Caco-2 (cell line): Measurements from ENCODE around the gene CEP152. TPM values are rescaled to one million over a fixed set of nuclear protein-coding genes. Genes with fewer than 3 reads are reported as not detected.

ENCODE experiments used
- BruUV-seq: library from RNA; stranded (reverse); fragments of 400-500 nt; replicated peaks from 2 replicates; lab custom pipeline; 2021; lab: Mats Ljungman, UMichigan
- CTCF ChIA-PET: fragments of 300-600 bp; sonication (Branson Sonifier 250); formaldehyde crosslinking; loops from one replicate; lab custom pipeline; 2022; ENCODE audit warnings: antibody characterized with exemption; lab: Charles Lee
- POLR2A ChIA-PET: fragments of 300-600 bp; sonication (Branson Sonifier 250); formaldehyde crosslinking; loops from one replicate; lab custom pipeline; 2022; ENCODE audit warnings: antibody characterized with exemption; lab: Charles Lee
- DNase-seq, 2 experiments: peaks; one replicate each; pipeline versions ENCODE4 v3.0.0 to v3.0.0-alpha.2; 2020 to 2022
- H3K27me3 ChIP-seq: replicated peaks from 2 replicates; pipeline ENCODE4 v1.6.0; 2011; ENCODE audit warnings: low read length; ENCODE audit not compliant: control insufficient read depth, insufficient read depth
- H3K36me3 ChIP-seq: 2 replicates; pipeline ENCODE4 v1.5.1; 2011; ENCODE audit warnings: low read length; ENCODE audit not compliant: control insufficient read depth, insufficient read depth
- H3K4me1 ChIP-seq: fragments of 250-450 bp; sonication (Bioruptor Pico); 2 replicates; pipeline ENCODE4 v1.5.1; 2020; ENCODE audit warnings: mild to moderate bottlenecking
- H3K4me3 ChIP-seq: 2 replicates; pipeline ENCODE4 v1.5.1; 2011; ENCODE audit warnings: low read depth, mild to moderate bottlenecking, control low read depth, low read length
- H3K9me3 ChIP-seq: fragments of 250-450 bp; sonication (Bioruptor Pico); 2 replicates; pipeline ENCODE4 v1.5.1; 2020; ENCODE audit warnings: mild to moderate bottlenecking, moderate library complexity
- H3K27ac Mint-ChIP-seq: one replicate; pipeline ENCODE4 v1.8.0; 2022; ENCODE audit warnings: mixed read lengths; ENCODE audit not compliant: unreplicated experiment
- H3K27me3 Mint-ChIP-seq: one replicate; pipeline ENCODE4 v1.8.0; 2022; ENCODE audit warnings: mixed read lengths; ENCODE audit not compliant: insufficient read depth, unreplicated experiment
- H3K36me3 Mint-ChIP-seq: one replicate; pipeline ENCODE4 v1.8.0; 2022; ENCODE audit warnings: mild to moderate bottlenecking, mixed read lengths; ENCODE audit not compliant: insufficient read depth, unreplicated experiment
- H3K4me1 Mint-ChIP-seq: one replicate; pipeline ENCODE4 v1.8.0; 2022; ENCODE audit warnings: low read depth, mixed read lengths; ENCODE audit not compliant: unreplicated experiment
- H3K4me3 Mint-ChIP-seq: one replicate; pipeline ENCODE4 v1.8.0; 2022; ENCODE audit warnings: mild to moderate bottlenecking, moderate library complexity, mixed read lengths; ENCODE audit not compliant: unreplicated experiment
- H3K9me3 Mint-ChIP-seq: one replicate; pipeline ENCODE4 v1.8.0; 2022; ENCODE audit warnings: mixed read lengths; ENCODE audit not compliant: unreplicated experiment
- intact Hi-C: fragments of 100-400 bp; cut with micrococcal nuclease; formaldehyde crosslinking; loops from one replicate; pipeline ENCODE4 v1.10.0; 2022; ENCODE audit not compliant: unreplicated experiment
- total RNA-seq: library from RNA; stranded (reverse); gene quantifications from 2 replicates; pipeline ENCODE4 v1.2.3, GENCODE V29; 2022
- TF ChIP-seq, protein P1 (sequence below), 2 experiments: fragments of 200-600 bp in 1 of 2; IDR thresholded peaks; 1 replicate in 1 of 2; 2 replicates in 1 of 2; pipeline versions ENCODE4 v1.5.1 to v1.8.0; 2011 to 2022; ENCODE audit warnings: antibody characterized with exemption in 1 of 2, control low read depth in 1 of 2, inconsistent platforms in 1 of 2, low read depth in 1 of 2, low read length in 1 of 2, mild to moderate bottlenecking in 1 of 2, moderate library complexity in 1 of 2; ENCODE audit not compliant: insufficient read depth in 1 of 2, severe bottlenecking in 1 of 2, unreplicated experiment in 1 of 2

The CEP152 gene
- total RNA-seq, 1 experiment from 2014 or later = 14.2 TPM

DNA sequence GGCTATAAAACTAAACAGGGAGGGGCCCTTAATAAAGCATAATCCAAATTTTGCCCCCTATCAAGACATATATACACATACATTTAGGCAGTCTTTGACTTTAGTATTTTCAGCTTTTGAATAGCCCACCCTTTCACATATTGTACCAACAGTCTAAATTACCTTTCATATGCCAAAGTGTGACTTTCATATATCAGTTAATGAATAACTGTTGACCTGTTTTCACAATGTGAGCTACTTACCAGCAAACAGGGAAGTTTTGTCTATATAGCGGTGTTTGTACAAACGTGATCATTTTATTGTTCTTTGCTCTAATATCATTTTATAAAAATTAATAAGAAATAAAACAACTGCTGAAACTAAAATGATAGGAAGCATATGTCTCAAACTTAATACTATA lies 28.0 kb downstream of the CEP152 start:
- H3K4me3 ChIP-seq = no peak overlapping the region
- intact Hi-C loops = no loop called here
- no peaks in the 10 kb centered on the region for H3K36me3 ChIP-seq
- ChIA-PET CTCF (no interaction called here), POLR2A (no interaction called here)
- H3K9me3 ChIP-seq = no peaks in the 10 kb centered on the region
- TF ChIP-seq, protein P1, sequence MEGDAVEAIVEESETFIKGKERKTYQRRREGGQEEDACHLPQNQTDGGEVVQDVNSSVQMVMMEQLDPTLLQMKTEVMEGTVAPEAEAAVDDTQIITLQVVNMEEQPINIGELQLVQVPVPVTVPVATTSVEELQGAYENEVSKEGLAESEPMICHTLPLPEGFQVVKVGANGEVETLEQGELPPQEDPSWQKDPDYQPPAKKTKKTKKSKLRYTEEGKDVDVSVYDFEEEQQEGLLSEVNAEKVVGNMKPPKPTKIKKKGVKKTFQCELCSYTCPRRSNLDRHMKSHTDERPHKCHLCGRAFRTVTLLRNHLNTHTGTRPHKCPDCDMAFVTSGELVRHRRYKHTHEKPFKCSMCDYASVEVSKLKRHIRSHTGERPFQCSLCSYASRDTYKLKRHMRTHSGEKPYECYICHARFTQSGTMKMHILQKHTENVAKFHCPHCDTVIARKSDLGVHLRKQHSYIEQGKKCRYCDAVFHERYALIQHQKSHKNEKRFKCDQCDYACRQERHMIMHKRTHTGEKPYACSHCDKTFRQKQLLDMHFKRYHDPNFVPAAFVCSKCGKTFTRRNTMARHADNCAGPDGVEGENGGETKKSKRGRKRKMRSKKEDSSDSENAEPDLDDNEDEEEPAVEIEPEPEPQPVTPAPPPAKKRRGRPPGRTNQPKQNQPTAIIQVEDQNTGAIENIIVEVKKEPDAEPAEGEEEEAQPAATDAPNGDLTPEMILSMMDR (IDR thresholded peaks at IDR 0.05; ENCODE audit: insufficient read depth in 1 of 2, low read depth in 1 of 2, low read length in 1 of 2, severe bottlenecking in 1 of 2, unreplicated experiment in 1 of 2) = no peak
- no peak for DNase-seq
- Mint-ChIP-seq H3K4me3 (no peak overlapping the region), H3K36me3 (peaks cover 4% of the 10 kb centered on the region), H3K9me3 (no peaks in the 10 kb centered on the region), H3K27me3 (no peaks in the 10 kb centered on the region), H3K27ac (no peak overlapping the region), H3K4me1 (no peaks in the 10 kb centered on the region)
- no TSS peak for BruUV-seq
- H3K27me3 ChIP-seq = no peaks in the 10 kb centered on the region
- no peaks in the 10 kb centered on the region for H3K4me1 ChIP-seq

- Mint-ChIP-seq H3K36me3 (peaks cover 4% of the 10 kb centered on the region), H3K27ac (no peak overlapping the region), H3K4me3 (no peak overlapping the region), H3K4me1 (no peaks in the 10 kb centered on the region), H3K27me3 (no peaks in the 10 kb centered on the region), H3K9me3 (no peaks in the 10 kb centered on the region)
- intact Hi-C loops = no loop called here
- ChIA-PET CTCF (no interaction called here), POLR2A (no interaction called here)
- no TSS peak for BruUV-seq
- H3K9me3 ChIP-seq = no peaks in the 10 kb centered on the region
- H3K4me3 ChIP-seq = no peak overlapping the region
- TF ChIP-seq, protein P1 (IDR thresholded peaks at IDR 0.05; ENCODE audit: insufficient read depth in 1 of 2, low read depth in 1 of 2, low read length in 1 of 2, severe bottlenecking in 1 of 2, unreplicated experiment in 1 of 2) = no peak
- no peak for DNase-seq
- H3K36me3 ChIP-seq = no peaks in the 10 kb centered on the region
- no peaks in the 10 kb centered on the region for H3K4me1 ChIP-seq
- H3K27me3 ChIP-seq = no peaks in the 10 kb centered on the region
Observed at GRCh38 chr15:48781481-48782081, 29.3 kb downstream of the CEP152 start.

DNA sequence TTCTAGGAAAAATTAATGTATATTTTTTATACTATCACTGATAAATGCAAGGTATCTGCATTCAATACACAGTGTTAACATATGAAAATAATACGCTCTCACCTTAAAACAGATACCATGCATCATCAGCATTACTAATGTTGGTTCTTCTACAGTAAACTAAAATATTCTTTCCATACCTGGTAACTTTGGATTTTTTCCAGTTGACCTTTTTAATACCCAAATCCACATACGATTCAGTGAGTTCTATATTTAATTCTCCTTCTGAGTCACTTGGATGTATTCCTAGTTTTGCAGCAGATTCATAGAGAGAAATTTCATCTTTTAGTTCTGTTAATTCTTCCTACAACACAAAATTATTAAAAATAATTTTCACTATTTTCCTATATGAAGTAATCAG lies 29.9 kb downstream of the CEP152 start:
- intact Hi-C loops = no loop called here
- no peaks in the 10 kb centered on the region for H3K4me1 ChIP-seq
- Mint-ChIP-seq H3K4me3 (no peak overlapping the region), H3K27ac (no peak overlapping the region), H3K9me3 (no peaks in the 10 kb centered on the region), H3K27me3 (no peaks in the 10 kb centered on the region), H3K36me3 (peaks cover 4% of the 10 kb centered on the region), H3K4me1 (no peaks in the 10 kb centered on the region)
- no peaks in the 10 kb centered on the region for H3K27me3 ChIP-seq
- H3K9me3 ChIP-seq = no peaks in the 10 kb centered on the region
- ChIA-PET CTCF (no interaction called here), POLR2A (no interaction called here)
- DNase-seq = no peak
- no TSS peak for BruUV-seq
- no peak overlapping the region for H3K4me3 ChIP-seq
- no peaks in the 10 kb centered on the region for H3K36me3 ChIP-seq
- TF ChIP-seq, protein P1 (IDR thresholded peaks at IDR 0.05; ENCODE audit: insufficient read depth in 1 of 2, low read depth in 1 of 2, low read length in 1 of 2, severe bottlenecking in 1 of 2, unreplicated experiment in 1 of 2) = no peak
